Kidney epithelial cell (primary cell): Measurements from ENCODE around the gene OS9. TPM values are rescaled to one million over a fixed set of nuclear protein-coding genes. Genes with fewer than 3 reads are reported as not detected.

Source experiments
- DNase-seq: peaks from one replicate; pipeline ENCODE4 v3.0.0-alpha.2; 2010; ENCODE audit warnings: low read depth
- H3K27me3 ChIP-seq: 2 replicates; pipeline ENCODE4 v1.6.0; 2011; ENCODE audit warnings: low read length; ENCODE audit not compliant: control insufficient read depth, insufficient read depth
- H3K36me3 ChIP-seq: 2 replicates; pipeline ENCODE4 v1.5.1; 2011; ENCODE audit warnings: low read length; ENCODE audit not compliant: control insufficient read depth, insufficient read depth
- H3K4me3 ChIP-seq: 2 replicates; pipeline ENCODE4 v1.5.1; 2011; ENCODE audit warnings: low read depth, mild to moderate bottlenecking, control low read depth, low read length
- CTCF ChIP-seq: IDR thresholded peaks from 2 replicates; pipeline ENCODE4 v1.5.1; 2011; ENCODE audit warnings: mild to moderate bottlenecking, moderate library complexity, low read length, control low read depth, inconsistent platforms; ENCODE audit not compliant: insufficient read depth, poor library complexity, severe bottlenecking
- total RNA-seq: library from RNA; depleted of rRNA; stranded (reverse); fragments of >200 nt; gene quantifications from 2 replicates; pipeline ENCODE4 v1.2.3, GENCODE V29; 2015

Gene OS9
- total RNA-seq, 1 donor from 2014 or later = 310 TPM

- Histone ChIP-seq H3K36me3 (peaks cover 3% of the 10 kb centered on the region), H3K4me3 (peak overlapping the region; percentile 62), H3K27me3 (no peaks in the 10 kb centered on the region)
- no peak for DNase-seq
- no peak for TF ChIP-seq CTCF
Observed at GRCh38 chr12:57755454-57756372, 61.8 kb downstream of the OS9 start.

GRCh38 chr12:57756406-57757341, 62.7 kb downstream of the OS9 start:
- H3K27me3 ChIP-seq = no peaks in the 10 kb centered on the region
- peaks cover 3% of the 10 kb centered on the region for H3K36me3 ChIP-seq
- peak; percentile 83 for TF ChIP-seq CTCF
- H3K4me3 ChIP-seq = no peak overlapping the region
- DNase-seq = no peak

GRCh38 chr12:57757771-57758170, 63.8 kb downstream of the OS9 start:
- no peak for TF ChIP-seq CTCF
- Histone ChIP-seq H3K27me3 (no peaks in the 10 kb centered on the region), H3K36me3 (peaks cover 3% of the 10 kb centered on the region), H3K4me3 (no peak overlapping the region)
- DNase-seq = no peak

- H3K36me3 ChIP-seq = peaks cover 3% of the 10 kb centered on the region
- no peak for DNase-seq
- TF ChIP-seq CTCF = no peak
- H3K27me3 ChIP-seq = peaks cover 3% of the 10 kb centered on the region
- no peak overlapping the region for H3K4me3 ChIP-seq
Observed at GRCh38 chr12:57758552-57759359, 64.8 kb downstream of the OS9 start.

- peak; percentile 55 for TF ChIP-seq CTCF
- Histone ChIP-seq H3K4me3 (no peak overlapping the region), H3K27me3 (peaks cover 10% of the 10 kb centered on the region), H3K36me3 (peaks cover 3% of the 10 kb centered on the region)
- DNase-seq = no peak
Observed at GRCh38 chr12:57759360-57759980, 65.5 kb downstream of the OS9 start.
